ENCODE data around the gene DDTL.
"Not testable (repeated sequence)": the region's sequence is repeated elsewhere in the genome, so short reads cannot be mapped to it uniquely, and the experiment has no call there.

DDTL gene

DNA sequence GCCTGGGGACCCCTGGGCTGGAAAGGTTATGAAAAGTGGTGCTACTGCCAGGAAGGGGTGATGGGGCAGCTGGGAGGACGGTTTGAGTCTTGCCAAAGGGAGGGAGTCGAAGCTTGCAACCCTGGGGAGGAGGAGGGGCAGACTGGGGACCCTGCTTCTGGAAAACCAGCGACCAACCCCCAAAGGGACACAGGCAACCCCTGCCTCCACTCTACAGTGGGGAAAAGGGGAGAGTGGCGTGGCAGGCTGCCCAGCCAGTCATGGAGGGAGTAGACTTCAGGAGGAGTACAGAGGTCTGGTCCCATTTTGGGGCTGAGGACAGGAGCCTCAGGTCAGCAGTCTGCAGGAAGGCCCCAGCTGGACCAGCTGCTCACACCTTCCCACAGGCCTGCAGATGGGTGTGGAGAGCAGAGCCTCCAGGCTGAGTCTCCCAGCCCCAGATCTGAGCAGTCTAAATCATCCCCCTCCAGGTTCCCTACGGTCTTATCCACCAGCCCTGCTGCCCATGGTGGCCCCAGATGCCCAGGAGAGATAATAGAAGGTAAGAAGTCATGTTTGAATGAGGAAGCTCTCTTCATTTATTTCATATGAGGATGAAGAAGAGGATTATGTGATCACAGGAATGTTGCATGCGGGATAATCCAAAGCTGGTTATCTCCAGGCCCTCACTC lies 4.3 kb downstream of the DDTL start:
- no peak for DNase-seq

GRCh38 chr22:23971927-23972326 lies 5.2 kb downstream of the DDTL start:
- not testable (repeated sequence) for DNase-seq

- DNase-seq = not testable (repeated sequence)
These were observed 7.7 kb downstream of the DDTL start, which contains the start of gene DDT for GRCh38 chr22:23974345-23974744. DDT (minus strand) TSS chr22:23974441; CDS start chr22:23974414, 27 bp downstream.

DNA sequence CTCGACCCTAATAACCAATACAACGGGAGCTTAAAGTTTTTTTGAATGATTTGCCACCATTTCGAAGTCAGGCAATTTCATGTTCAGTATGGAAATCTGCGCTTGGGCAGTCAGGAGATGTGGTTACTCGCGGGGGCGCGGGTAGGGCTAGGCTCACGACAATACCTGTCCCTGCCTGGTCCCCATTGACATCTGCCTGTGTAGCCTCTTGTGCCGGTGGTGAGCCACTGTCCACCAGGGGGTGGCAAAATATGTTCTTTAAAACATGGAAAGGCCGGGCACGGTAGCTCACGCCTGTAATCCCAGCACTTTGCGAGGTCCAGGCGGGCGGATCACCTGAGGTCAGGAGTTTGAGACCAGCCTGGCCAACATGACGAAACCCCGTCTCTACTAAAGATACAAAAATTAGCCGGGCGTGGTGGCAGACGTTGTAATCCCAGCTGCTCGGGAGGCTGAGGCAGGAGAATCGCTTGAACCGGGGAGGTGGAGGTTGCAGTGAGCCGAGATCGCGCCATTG lies 8.2 kb downstream of the DDTL start:
- not testable (repeated sequence) for DNase-seq

DNA sequence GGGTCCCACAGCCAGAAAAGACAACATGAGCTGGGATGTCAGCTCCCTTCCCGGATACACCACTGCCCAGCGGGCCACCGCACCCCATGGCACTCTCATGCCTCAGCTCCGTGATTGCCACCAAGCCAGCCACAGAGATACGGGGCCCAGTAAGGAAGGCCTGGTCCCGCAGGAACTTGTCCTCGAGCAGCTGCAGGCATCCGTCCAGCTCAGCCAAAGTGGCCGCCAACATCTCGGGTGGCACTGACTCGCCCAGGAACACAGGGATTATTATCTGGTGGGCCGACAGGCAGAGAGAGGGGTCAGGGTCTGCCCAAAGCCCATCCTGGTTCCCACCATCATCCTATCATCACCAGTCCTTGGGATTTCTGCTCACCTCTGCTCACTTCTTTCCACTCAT lies 10.6 kb downstream of the DDTL start:
- not testable (repeated sequence) for DNase-seq

GRCh38 chr22:23979557-23980240 lies 13.0 kb downstream of the DDTL start, which contains the start of gene GSTT2:
GSTT2 (plus strand) TSS chr22:23980134.
- DNase-seq = not testable (repeated sequence)

- DNase-seq = not testable (repeated sequence)
These were observed 13.9 kb downstream of the DDTL start for GRCh38 chr22:23980567-23980966.

DNA sequence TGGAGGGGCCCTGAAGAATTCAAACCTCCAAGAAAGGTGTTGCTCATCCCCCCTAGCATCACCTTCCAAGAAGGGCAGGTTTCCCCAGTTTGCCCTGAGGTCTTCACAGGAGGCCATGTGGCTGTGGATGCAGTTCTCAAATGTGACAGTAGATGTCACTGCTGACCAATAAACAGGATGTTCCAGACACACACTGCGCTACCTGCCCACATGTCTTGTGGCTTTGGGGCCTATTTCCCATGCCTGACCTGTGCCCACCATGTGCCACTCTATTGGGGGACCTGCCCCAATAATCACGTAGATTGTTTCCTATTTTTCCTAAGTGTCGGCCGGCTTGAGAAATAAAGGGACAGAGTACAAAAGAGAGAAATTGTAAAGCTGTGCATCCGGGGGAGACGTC lies 17.7 kb downstream of the DDTL start:
- DNase-seq = no peak

- DNase-seq = not testable (repeated sequence)
These were observed 19.4 kb downstream of the DDTL start for GRCh38 chr22:23986089-23986488.

GRCh38 chr22:23986538-23987178 lies 20.0 kb downstream of the DDTL start:
- DNase-seq = not testable (repeated sequence)

DNA sequence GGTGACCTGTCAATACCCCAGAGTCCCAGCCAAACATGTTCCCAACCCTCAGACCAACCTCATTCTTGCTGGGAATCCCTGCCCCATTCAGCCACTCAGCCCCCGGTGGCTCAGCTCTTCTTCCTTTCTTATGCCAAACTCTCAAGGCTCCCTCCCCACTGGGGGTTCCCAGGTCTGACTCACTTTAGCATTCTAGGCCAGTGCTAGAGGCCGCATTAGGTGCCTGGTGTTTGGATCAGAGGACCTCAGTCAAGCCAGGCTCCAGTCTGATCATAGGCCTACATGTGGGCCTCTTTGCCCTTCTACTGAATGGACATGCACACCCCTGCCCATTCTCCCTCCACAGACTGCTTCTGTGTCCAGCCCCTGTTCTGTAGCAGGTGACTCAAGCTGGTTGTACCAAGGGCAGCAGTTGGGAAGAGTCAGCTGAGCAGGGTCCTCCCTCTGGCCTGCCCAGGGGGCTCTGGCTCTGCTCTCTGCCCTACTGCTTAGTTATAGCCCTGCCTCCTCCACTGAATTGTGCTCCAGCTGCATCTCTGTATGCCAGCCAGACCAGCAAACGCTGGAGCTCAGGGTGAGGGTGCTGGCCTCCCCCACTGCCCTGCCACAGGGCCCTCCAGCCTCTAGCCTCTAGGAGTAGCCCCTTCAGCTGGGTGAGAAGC lies 23.0 kb downstream of the DDTL start:
- DNase-seq = not testable (repeated sequence)

DNA sequence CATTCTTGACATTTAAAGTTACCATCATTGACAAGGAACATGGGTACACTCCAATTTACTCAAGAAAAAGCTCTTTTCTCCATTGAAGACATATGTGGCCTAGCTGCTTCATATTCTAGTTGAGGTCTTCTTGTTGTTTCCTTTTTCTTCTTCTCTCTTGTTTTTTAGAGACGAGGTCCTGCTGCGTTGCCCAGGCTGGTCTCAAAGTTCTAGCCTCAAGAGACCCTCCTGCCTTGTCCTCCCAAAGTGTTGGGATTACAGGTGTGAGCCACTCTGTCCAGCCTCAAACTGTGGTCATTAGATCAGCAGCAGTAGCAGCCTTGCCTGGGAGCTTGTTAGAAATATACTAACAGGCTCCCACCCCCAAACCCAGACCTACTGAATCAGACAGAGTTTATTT lies 26.4 kb downstream of the DDTL start:
- not testable (repeated sequence) for DNase-seq

GRCh38 chr22:23993581-23994177 lies 27.0 kb downstream of the DDTL start:
- DNase-seq = not testable (repeated sequence)

- DNase-seq = no peak
These were observed 30.4 kb downstream of the DDTL start for GRCh38 chr22:23997092-23997491.

DNA sequence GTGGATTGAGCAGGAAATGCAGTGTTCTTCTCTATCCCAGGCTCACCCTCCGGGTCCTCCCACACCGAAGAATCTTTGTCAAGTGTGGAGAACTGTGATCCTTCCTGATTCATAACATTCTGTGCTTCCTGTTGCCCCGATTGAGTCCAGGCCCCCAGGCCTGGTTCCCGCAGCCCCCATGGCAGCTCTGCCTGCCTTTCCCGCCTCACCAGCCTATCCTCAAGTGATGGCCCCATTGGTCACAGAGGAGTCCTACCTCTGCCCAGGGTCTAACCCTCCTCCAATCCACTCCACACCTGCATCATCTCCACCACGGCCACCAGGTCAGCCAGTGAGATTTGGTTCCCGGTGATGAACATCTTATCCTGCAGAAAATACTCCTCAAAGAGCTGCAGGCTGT lies 33.1 kb downstream of the DDTL start:
- not testable (repeated sequence) for DNase-seq

DNA sequence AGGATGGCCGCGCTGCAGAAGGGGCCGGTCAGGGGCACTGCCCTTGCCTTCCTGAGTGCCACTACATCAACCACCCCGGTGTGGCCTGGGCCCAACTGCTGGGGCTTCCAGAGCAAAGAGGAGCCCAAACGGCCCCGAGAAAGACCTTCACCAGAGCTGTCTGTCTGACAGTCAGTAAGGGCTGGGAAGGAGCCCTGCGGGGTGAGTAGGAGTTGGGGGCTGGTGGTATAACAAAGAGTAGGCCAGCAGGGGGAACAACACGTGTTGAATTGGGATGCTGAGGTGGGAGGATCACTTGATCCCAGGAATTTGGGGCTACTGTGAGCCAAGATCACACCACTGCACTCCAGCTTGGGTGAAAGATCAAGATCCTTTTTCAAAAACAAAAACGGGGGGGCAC lies 34.6 kb downstream of the DDTL start:
- no peak for DNase-seq

DNA sequence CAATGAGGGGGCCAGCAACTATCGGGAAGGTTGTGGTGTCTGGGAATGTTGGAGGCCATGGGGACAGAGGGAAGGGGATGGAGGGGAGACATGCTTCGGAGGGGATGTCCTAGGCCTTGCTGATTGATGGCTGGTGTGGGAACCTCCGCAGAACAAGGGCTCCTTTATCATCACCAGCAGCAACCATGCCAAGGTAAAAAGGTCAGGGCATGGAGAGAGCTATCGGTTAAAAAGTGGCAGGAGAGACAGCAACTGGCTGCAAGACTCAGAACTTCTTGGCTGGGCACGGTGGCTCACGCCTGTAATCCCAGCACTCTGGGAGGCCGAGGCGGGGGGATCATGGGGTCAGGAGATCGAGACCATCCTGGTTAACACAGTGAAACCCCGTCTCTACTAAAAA lies 35.6 kb downstream of the DDTL start:
- no peak for DNase-seq

GRCh38 chr22:24002851-24003250 lies 36.2 kb downstream of the DDTL start:
- no peak for DNase-seq

DNA sequence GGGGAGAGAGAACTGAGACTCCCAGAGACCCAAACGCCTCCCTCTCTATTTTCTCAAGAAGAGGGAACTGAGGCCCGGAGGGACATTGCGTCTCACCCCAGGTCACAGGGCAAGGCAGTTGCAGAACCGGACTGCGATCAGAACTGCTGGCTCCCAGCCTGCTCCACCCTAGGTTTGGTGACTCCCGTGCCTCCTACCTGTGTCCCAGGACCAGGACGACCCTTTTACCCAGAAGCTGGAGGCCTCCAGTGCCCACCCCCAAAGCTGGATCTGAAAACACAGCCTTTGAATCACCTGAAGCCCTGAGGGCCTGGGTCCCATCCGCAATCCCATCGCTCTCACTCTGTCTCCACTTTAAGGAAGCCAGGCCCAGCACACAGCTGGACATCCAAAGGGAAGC lies 37.2 kb downstream of the DDTL start:
- no peak for DNase-seq

GRCh38 chr22:24005201-24005600 lies 38.5 kb downstream of the DDTL start, which contains the start of gene GSTT4:
GSTT4 (minus strand) TSS chr22:24005453; CDS start chr22:24005356, 97 bp downstream.
- no peak for DNase-seq

GRCh38 chr22:24006207-24006913 lies 39.7 kb downstream of the DDTL start:
- no peak for DNase-seq

- DNase-seq = no peak
These were observed 40.2 kb downstream of the DDTL start for GRCh38 chr22:24006914-24007214.
